ENCODE results near the gene GRAP2.

Gene GRAP2

GRCh38 chr22:39995393-39996252 lies 94.7 kb downstream of the GRAP2 start:
- no peak for FAIRE-seq

- no peak for FAIRE-seq
These were observed 95.8 kb downstream of the GRAP2 start for GRCh38 chr22:39996732-39997131.

- FAIRE-seq: no peak
These were observed 96.5 kb downstream of the GRAP2 start for GRCh38 chr22:39997421-39997820.

DNA sequence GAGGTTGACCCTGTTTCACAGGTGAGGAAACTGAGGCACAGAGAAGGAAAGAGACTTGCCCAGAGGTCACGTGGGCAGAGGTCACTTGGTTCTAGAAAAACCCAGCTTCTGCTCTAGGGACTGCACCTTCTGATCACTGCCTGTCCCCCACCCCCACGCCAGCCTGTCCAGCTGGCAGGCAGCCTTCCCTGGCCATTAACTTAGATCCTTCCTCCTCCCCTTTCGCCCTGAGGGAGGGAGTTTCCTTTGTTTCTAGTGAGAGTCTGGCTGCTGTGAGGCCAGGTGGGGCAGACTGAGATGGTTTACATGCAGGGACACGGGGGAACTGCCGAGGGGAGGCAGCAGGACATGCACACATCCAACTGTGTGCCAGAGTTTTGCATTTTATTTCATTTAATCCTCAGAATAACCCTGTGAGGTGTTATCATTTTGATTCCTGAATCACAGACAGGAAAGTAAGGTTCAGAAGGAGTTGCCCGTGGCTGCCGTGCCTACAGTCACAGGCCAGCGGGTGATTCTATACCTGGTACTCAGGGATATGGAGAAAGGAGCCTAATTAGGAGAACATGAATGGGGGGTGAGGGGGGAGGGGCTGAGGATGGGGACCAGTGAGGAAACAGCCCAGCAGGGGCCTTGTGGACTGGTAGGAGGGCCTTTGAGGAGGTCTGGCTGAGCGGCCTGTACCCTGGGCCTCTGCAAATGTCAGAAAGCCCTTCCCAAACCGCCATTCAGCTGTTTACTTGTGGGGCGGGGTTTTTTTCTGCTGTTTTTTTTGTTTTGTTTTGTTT lies 97.2 kb downstream of the GRAP2 start:
- FAIRE-seq: no peak

DNA sequence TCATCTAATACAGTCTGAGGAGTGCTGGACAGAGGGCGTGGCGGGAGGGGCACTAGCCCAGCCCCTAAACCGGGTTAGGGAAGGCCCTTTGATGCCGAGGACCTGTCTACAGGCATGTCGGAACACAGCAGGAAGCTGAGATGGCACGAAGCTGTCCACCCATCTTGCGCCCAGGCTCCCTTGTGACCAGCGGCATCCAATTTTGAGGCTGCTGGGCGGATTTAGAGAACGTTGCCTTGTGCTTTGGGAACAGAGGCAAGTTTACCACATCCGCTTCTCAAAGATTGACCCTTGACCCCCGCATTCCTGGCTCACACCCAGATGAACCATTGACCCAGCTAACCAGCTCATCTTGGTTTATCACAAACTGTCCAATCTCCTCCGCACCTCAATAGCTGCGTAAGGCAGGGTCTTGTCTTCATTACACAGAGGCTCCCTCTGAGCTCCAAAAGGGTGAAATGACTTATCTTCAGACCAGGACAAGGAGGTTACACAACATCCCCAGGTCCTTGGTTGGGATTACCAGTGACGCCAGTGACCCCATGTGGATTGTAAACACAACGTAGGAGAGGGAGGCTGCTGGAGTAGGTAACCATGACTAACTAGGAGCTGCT lies 98.4 kb downstream of the GRAP2 start:
- FAIRE-seq: no peak

DNA sequence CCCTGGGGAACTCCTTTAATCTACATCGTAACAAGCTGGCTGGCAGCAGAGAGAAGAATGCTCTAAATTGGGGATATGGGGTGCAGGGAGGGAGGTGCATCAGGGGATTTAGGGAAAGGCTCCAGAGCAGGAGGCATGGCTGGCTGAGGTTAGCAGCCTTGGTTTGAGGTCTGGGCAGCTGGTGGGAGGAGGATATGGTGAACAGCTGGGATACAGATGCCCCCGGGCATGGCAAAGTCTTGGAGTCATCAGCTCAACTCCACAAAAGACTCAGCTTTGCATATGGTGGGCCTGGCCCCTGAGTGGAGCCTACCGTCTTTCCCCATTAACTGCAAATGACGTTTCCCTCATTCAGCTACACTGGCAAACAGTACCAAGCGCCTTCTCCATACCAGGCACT lies 99.3 kb downstream of the GRAP2 start:
- no peak for FAIRE-seq

- no peak for FAIRE-seq
These were observed 100.2 kb downstream of the GRAP2 start for GRCh38 chr22:40001106-40001505.

GRCh38 chr22:40001800-40002577 lies 101.1 kb downstream of the GRAP2 start:
- FAIRE-seq: no peak

GRCh38 chr22:40002935-40003715 lies 102.2 kb downstream of the GRAP2 start:
- no peak for FAIRE-seq

- no peak for FAIRE-seq
These were observed 104.0 kb downstream of the GRAP2 start for GRCh38 chr22:40004836-40005235.

- FAIRE-seq: no peak
These were observed 105.8 kb downstream of the GRAP2 start for GRCh38 chr22:40006641-40007040.

DNA sequence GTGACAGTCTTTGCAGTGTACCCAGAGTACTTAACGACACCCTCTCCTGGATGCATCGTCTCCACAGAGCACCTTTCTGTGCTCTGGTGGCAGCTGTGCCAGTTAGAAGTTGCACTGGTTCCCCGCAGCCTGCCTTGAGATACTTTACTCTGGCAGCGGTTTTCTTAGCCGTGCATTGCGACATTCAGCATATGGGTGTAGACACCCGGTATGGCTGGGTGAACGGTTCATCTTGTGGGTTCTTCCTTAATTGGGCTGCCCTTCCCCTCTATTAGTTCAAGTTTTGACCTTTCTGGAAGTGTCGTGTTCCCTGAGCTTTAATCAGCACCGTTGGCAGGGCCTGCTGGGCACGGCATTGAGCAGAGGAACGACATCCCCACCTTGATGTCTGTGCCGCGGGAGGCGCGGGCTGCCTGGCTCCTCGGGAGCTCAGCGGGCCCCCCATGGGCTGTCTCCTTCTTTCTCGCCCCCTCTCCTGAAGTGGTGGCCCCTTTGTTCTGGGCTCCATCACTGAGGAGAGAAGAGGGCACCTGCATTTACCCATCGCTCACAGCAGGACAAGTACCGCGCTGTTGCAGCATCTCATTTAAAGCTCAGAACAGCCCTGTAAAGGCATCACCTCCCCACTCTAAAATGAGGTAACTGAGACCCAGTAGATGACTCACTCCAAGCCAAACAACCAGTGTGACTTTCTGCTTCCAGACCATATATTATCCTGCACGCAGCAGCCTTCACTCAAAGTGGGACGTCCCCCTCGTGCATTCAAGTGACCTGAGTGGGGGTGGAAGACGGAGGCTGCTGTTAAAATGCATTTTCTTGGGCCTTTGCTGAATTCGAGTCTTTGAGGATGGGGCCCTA lies 107.2 kb downstream of the GRAP2 start:
- FAIRE-seq: no peak

GRCh38 chr22:40008726-40009291 lies 107.9 kb downstream of the GRAP2 start:
- no peak for FAIRE-seq

DNA sequence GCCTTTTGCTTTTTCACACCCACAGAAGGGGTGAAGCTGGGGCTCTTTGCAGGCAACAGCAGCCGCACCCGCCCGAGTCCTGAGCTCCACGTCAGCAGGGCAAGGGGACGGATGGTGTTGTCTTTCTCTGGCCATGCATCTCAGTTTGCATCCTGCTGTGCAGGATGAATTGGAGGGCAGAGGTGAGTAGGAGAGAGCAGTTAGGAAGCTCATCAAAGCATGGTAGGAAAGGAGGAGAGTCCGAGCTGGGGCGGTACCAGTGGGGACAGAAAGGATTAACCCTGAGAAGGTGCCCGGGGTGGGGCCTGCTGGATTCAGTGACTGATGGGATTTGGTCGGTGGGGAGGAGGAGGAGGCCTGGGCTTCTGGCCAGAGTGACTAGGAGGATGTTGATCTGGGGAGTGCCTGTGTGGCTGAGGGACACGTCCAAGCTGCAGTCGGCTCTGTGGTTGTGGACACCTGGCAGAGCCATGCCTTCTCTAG lies 108.4 kb downstream of the GRAP2 start:
- no peak for FAIRE-seq

- no peak for FAIRE-seq
These were observed 109.2 kb downstream of the GRAP2 start for GRCh38 chr22:40009951-40010671.

- FAIRE-seq: no peak
These were observed 109.9 kb downstream of the GRAP2 start for GRCh38 chr22:40010746-40011145.

GRCh38 chr22:40014667-40015248 lies 113.9 kb downstream of the GRAP2 start:
- no peak for FAIRE-seq

DNA sequence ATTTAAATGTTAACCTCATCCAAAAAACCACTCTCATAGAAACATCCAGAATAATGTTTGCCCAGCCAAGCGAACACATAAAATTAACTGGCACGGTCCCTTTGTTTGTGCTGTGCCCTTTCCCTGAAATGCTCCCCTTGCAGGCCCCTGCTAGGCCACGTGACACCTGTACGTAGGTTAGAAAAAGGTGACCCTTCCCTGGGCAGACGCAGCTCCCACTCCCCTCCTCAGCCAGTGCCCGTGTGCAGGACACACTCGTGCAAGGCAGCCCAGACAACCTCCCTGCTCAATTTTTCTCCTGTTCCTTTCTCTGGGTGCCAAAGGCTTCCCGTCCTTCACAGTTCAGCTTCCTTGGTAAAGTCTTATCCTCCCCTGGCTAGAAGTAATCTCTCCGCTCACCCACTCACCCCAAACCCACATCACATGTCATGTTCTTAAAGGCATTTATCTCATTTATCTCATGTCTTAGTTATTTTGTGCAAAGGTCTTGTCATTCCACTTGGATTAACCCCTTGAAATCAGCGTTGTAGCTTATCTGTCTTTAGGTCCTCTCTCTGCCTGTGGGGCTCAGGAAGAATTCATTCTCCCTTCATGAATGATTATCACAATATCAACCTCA lies 114.6 kb downstream of the GRAP2 start:
- no peak for FAIRE-seq

DNA sequence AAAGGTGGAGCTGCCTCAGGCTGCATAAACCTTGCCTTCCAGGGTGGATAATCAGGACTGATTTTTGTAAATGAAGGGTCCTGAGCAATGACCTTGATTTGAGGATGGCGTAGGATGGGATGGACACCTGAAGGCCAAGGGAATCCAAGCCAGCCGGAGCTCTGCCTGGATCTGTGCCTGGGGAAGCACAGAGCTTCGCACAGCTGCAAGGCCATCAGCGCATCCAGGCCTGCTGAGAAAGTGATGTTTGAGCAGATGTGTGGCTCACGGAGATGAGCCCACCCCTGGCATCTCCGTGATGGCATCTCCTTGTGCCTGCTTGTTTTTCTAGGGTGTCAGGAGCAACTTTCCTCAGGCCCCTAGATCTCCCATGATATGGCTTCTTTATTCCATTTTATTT lies 117.2 kb downstream of the GRAP2 start:
- FAIRE-seq: no peak
